Measurements from ENCODE around the gene ZNF230. TPM values are rescaled to one million over a fixed set of nuclear protein-coding genes. Genes with fewer than 3 reads are reported as not detected.

The ZNF230 gene
- total RNA-seq, 2 experiments from 2014 or later, result 4.5 to 5.5 TPM

DNA sequence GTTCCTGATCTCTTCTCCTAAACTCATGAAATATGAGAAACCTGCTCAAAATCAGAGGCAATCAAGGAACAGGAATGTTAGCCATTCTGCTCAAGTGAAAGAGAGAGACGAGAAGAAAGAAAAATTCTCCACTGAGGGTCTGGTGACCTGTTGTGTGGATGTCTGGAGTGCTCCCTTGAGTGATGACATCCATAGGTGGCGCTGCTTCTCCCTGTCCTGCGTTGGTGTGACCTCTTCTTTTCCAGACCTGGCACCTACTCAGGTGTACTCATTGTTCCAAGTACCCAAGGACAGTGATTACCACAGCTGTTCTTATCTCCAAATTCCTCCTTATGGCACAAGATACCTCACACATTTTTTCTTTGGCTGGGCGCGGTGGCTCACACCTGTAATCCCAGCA, 53.1 kb downstream of the ZNF230 start:
- ChIA-PET POLR2A (no interaction called here), CTCF (interaction anchor here (0.6 kb wide), 1 partner anchor 54 kb away, joined by 7 read pairs; no protein-coding TSS in a partner anchor)
- peaks cover 16% of the 10 kb centered on the region for H3K4me1 Mint-ChIP-seq
- no peak for DNase-seq
- no peak overlapping the region for H3K4me3 Mint-ChIP-seq
- H3K27ac Mint-ChIP-seq, result no peak overlapping the region
- peaks cover 4% of the 10 kb centered on the region for H3K36me3 Mint-ChIP-seq (ENCODE audit: low read depth)
- peaks cover 56% of the 10 kb centered on the region for H3K9me3 Mint-ChIP-seq
- H3K27me3 Mint-ChIP-seq, result no peaks in the 10 kb centered on the region

DNA sequence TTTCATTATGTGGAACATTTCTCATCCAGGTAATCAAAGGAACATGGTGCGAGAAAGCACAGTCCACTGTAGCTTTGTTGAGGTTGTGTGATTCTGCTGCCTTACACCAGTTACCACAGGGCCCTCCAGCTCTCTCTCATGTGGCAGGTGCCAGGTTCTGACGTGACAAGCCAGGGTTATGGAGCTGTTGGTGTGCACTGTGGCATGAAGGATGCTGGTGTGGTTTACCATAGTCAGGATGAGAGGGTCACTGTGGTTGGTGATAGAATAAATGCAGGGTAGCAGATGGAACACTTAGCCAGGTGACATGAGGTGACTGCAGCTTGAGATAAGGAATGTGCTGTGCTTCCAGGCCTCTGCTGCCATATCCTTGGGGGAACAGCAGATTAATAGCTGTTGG, 56.5 kb downstream of the ZNF230 start:
- H3K4me3 Mint-ChIP-seq, result no peak overlapping the region
- ChIA-PET CTCF (interaction anchor here (0.8 kb wide), 1 partner anchor 596 kb away, joined by 3 read pairs; no protein-coding TSS in a partner anchor), POLR2A (no interaction called here)
- no peaks in the 10 kb centered on the region for H3K4me1 Mint-ChIP-seq
- no peak overlapping the region for H3K27ac Mint-ChIP-seq
- H3K9me3 Mint-ChIP-seq, result peaks cover 58% of the 10 kb centered on the region
- no peak for DNase-seq
- no peaks in the 10 kb centered on the region for H3K36me3 Mint-ChIP-seq (ENCODE audit: low read depth)
- H3K27me3 Mint-ChIP-seq, result no peaks in the 10 kb centered on the region

DNA sequence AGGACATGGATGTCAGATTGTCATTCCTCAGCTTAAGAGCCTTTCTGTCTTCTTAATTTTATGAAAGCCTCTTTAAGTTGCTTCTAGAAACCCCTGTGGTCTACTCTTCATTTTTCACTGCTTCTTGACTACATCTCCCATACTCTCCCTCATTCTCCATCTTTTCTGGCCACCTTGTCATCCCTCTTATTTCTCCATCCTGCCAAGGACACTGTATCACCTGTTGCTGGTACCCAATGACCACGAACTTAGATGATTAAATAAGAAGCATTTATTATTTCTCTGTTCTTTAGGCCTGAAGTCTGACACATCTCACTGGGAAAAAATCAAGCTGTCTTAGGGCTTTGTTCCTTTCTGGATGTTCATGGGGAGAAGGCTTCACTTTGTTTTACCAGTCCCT, 58.3 kb downstream of the ZNF230 start:
- no peak overlapping the region for H3K27ac Mint-ChIP-seq
- ChIA-PET CTCF (no interaction called here), POLR2A (no interaction called here)
- no peaks in the 10 kb centered on the region for H3K27me3 Mint-ChIP-seq
- peaks cover 2% of the 10 kb centered on the region for H3K36me3 Mint-ChIP-seq (ENCODE audit: low read depth)
- peaks cover 52% of the 10 kb centered on the region for H3K9me3 Mint-ChIP-seq
- H3K4me3 Mint-ChIP-seq, result no peak overlapping the region
- no peak for DNase-seq
- H3K4me1 Mint-ChIP-seq, result no peaks in the 10 kb centered on the region

Other genes starting within 250 kb of the ZNF230 start
- gene SMG9, start 248.0 kb upstream of the ZNF230 start, total RNA-seq, result 10 to 100 TPM; 69.1 to 71.0 TPM
- gene KCNN4, start 222.0 kb upstream of the ZNF230 start, total RNA-seq, result 10 to 100 TPM; 31.9 to 34.5 TPM
- under 1 TPM; 0.62 to 0.79 TPM for gene LYPD5, start 200.5 kb upstream of the ZNF230 start, total RNA-seq
- gene ZNF283, start 175.6 kb upstream of the ZNF230 start, total RNA-seq, result 1 to 10 TPM; 6.1 to 7.4 TPM
- 1 to 10 TPM in 1 of 2 experiments, under 1 TPM in 1; 0.98 to 1.3 TPM for gene ZNF404, start 119.0 kb upstream of the ZNF230 start, total RNA-seq
- 10 to 100 TPM; 17.0 to 17.1 TPM for gene ZNF45, start 67.7 kb upstream of the ZNF230 start, total RNA-seq
- 1 to 10 TPM in 1 of 2 experiments, under 1 TPM in 1; 0.99 to 1.0 TPM for gene ZNF221, start 51.7 kb upstream of the ZNF230 start, total RNA-seq
- 1 to 10 TPM; 6.3 to 6.6 TPM for gene ZNF155, start 18.8 kb upstream of the ZNF230 start, total RNA-seq
- 1 to 10 TPM; 2.8 to 3.7 TPM for gene ZNF222, start 22.4 kb downstream of the ZNF230 start, total RNA-seq
- under 1 TPM in 1 of 2 experiments, not detected in 1; 0.25 TPM for gene ZNF223, start 49.1 kb downstream of the ZNF230 start, total RNA-seq
- gene ZNF284, start 69.2 kb downstream of the ZNF230 start, total RNA-seq, result 1 to 10 TPM; 2.1 to 2.2 TPM
- 10 to 100 TPM; 33.4 to 36.5 TPM for gene ZNF224, start 91.4 kb downstream of the ZNF230 start, total RNA-seq
- gene ZNF225, start 110.4 kb downstream of the ZNF230 start, total RNA-seq, result 1 to 10 TPM; 2.4 to 3.7 TPM
- 10 to 100 TPM; 12.1 to 12.9 TPM for gene ZNF234, start 138.6 kb downstream of the ZNF230 start, total RNA-seq
- gene ZNF226, start 162.1 kb downstream of the ZNF230 start, total RNA-seq, result 10 to 100 TPM; 18.4 to 20.4 TPM
- gene ZNF227, start 209.6 kb downstream of the ZNF230 start, total RNA-seq, result 10 to 100 TPM; 29.8 to 30.7 TPM

Measured in activated CD4-positive, alpha-beta T cell treated with anti-CD3 and anti-CD28 coated beads, Interleukin-2, amount 10 ng/mL, durations not matched to agents 7 days and 5 days (primary cell).